Calu3 (cell line): ENCODE results near the gene SERPINA4. TPM values are rescaled to one million over a fixed set of nuclear protein-coding genes. Genes with fewer than 3 reads are reported as not detected.

Experiments
- BruUV-seq: library from RNA; stranded (reverse); fragments of 400-500 nt; replicated peaks from 2 replicates; lab custom pipeline; 2021; lab: Mats Ljungman, UMichigan
- CTCF ChIA-PET: fragments of 300-600 bp; sonication (Branson Sonifier 250); formaldehyde crosslinking; loops from one replicate; lab custom pipeline; 2022; ENCODE audit warnings: antibody characterized with exemption; lab: Charles Lee
- DNase-seq: peaks from one replicate; pipeline ENCODE4 v3.0.0; 2022
- H3K27ac Mint-ChIP-seq: one replicate; pipeline ENCODE4 v1.8.0; 2022; ENCODE audit warnings: mixed read lengths; ENCODE audit not compliant: unreplicated experiment
- H3K27me3 Mint-ChIP-seq: one replicate; pipeline ENCODE4 v1.8.0; 2022; ENCODE audit warnings: mixed read lengths; ENCODE audit not compliant: unreplicated experiment
- H3K36me3 Mint-ChIP-seq: one replicate; pipeline ENCODE4 v1.8.0; 2022; ENCODE audit warnings: mild to moderate bottlenecking, moderate library complexity, mixed read lengths; ENCODE audit not compliant: insufficient read depth, unreplicated experiment
- H3K4me1 Mint-ChIP-seq: one replicate; pipeline ENCODE4 v1.8.0; 2022; ENCODE audit warnings: mild to moderate bottlenecking, low read depth, mixed read lengths; ENCODE audit not compliant: unreplicated experiment
- H3K4me3 Mint-ChIP-seq: one replicate; pipeline ENCODE4 v1.8.0; 2022; ENCODE audit warnings: mild to moderate bottlenecking, low read depth, moderate library complexity, mixed read lengths; ENCODE audit not compliant: unreplicated experiment
- H3K9me3 Mint-ChIP-seq: one replicate; pipeline ENCODE4 v1.8.0; 2022; ENCODE audit warnings: low read depth, mixed read lengths; ENCODE audit not compliant: unreplicated experiment
- intact Hi-C: fragments of 100-400 bp; cut with micrococcal nuclease; formaldehyde crosslinking; loops from one replicate; pipeline ENCODE4 v1.10.0; 2022; ENCODE audit not compliant: unreplicated experiment
- total RNA-seq: library from RNA; stranded (reverse); gene quantifications from 2 replicates; pipeline ENCODE4 v1.2.3, GENCODE V29; 2022
- TF ChIP-seq, protein P1 (sequence below): fragments of 200-600 bp; IDR thresholded peaks from one replicate; pipeline ENCODE4 v1.8.0; 2022; ENCODE audit warnings: antibody characterized with exemption; ENCODE audit not compliant: unreplicated experiment

SERPINA4 gene
- total RNA-seq, 1 experiment from 2014 or later = 9.8 TPM

- H3K4me3 Mint-ChIP-seq = no peak overlapping the region
- peaks cover 23% of the 10 kb centered on the region for H3K4me1 Mint-ChIP-seq
- peaks cover 13% of the 10 kb centered on the region for H3K36me3 Mint-ChIP-seq
- no TSS peak for BruUV-seq
- intact Hi-C loops = no loop called here
- no peak for DNase-seq
- CTCF ChIA-PET = no interaction called here
- H3K9me3 Mint-ChIP-seq = peaks cover under 1% of the 10 kb centered on the region
- no peaks in the 10 kb centered on the region for H3K27me3 Mint-ChIP-seq
- TF ChIP-seq, protein P1, sequence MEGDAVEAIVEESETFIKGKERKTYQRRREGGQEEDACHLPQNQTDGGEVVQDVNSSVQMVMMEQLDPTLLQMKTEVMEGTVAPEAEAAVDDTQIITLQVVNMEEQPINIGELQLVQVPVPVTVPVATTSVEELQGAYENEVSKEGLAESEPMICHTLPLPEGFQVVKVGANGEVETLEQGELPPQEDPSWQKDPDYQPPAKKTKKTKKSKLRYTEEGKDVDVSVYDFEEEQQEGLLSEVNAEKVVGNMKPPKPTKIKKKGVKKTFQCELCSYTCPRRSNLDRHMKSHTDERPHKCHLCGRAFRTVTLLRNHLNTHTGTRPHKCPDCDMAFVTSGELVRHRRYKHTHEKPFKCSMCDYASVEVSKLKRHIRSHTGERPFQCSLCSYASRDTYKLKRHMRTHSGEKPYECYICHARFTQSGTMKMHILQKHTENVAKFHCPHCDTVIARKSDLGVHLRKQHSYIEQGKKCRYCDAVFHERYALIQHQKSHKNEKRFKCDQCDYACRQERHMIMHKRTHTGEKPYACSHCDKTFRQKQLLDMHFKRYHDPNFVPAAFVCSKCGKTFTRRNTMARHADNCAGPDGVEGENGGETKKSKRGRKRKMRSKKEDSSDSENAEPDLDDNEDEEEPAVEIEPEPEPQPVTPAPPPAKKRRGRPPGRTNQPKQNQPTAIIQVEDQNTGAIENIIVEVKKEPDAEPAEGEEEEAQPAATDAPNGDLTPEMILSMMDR = no peak
- H3K27ac Mint-ChIP-seq = no peak overlapping the region
These were observed 22.3 kb downstream of the SERPINA4 start for GRCh38 chr14:94583557-94583956.

DNA sequence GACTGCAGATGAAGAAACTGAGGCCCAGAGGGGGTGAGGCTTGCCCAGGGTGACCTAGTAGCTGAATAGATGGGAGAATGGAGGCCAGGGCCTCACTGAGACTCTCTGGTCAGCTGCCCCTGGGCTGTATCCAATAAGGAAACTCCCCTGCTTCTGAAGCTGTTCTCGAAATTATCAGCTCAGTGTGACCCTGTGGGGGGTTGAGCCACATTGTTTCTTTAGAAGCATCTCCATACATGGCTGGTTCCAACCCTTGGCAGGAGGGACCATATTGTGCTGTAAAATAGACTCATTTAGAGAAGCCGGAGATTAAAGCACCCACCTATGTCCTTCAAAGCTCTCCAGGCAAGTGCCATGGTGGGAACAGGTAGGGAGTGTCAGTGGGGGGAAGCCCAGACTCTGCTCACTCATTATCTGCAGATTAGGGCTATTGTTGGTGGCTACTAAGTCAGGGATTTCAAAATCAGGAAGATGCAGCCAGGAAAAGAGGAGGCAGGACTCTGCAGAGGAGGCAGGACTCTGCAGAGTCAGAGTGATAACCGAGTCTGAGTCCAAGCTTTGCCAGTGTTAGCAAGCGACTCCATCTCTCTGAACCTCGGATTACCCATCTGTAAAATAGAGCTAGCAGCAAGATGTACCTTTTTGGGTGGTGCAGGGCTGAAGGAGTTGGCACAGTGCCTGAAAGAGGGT lies 23.5 kb downstream of the SERPINA4 start:
- DNase-seq = no peak
- no TSS peak for BruUV-seq
- H3K4me3 Mint-ChIP-seq = no peak overlapping the region
- no peaks in the 10 kb centered on the region for H3K9me3 Mint-ChIP-seq
- CTCF ChIA-PET = no interaction called here
- intact Hi-C loops = no loop called here
- H3K27ac Mint-ChIP-seq = peak overlapping the region; percentile 42
- H3K36me3 Mint-ChIP-seq = peaks cover 13% of the 10 kb centered on the region
- H3K4me1 Mint-ChIP-seq = peaks cover 23% of the 10 kb centered on the region
- no peaks in the 10 kb centered on the region for H3K27me3 Mint-ChIP-seq
- TF ChIP-seq, protein P1 = no peak

GRCh38 chr14:94586635-94587034 lies 25.4 kb downstream of the SERPINA4 start:
- Mint-ChIP-seq H3K36me3 (peaks cover 11% of the 10 kb centered on the region), H3K27ac (no peak overlapping the region), H3K9me3 (no peaks in the 10 kb centered on the region), H3K4me3 (no peak overlapping the region), H3K27me3 (no peaks in the 10 kb centered on the region), H3K4me1 (peaks cover 17% of the 10 kb centered on the region)
- TF ChIP-seq, protein P1 = no peak
- intact Hi-C loops = no loop called here
- no peak for DNase-seq
- CTCF ChIA-PET = no interaction called here
- no TSS peak for BruUV-seq

DNA sequence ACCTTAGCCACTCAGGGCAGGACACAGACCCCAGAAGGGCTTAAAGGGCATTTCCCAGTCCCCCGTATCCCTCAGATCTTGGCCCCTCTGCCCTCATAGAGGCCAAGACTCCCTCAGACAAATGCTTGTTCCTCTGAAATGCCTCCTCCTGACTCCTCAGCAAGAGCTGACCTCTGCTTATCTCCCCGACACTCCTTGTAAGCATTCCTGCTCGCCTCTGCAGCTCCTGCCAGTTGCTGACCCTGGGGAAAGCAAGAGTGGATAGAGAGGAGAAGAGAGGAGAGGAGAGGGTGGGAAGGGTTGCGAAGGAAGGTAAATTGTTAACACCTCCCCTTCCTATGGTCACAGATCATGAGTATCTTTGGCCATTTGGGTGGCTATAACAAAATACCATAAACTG lies 27.1 kb downstream of the SERPINA4 start:
- Mint-ChIP-seq H3K27ac (no peak overlapping the region), H3K9me3 (no peaks in the 10 kb centered on the region), H3K4me1 (peaks cover under 1% of the 10 kb centered on the region), H3K27me3 (no peaks in the 10 kb centered on the region), H3K4me3 (no peak overlapping the region), H3K36me3 (peaks cover 19% of the 10 kb centered on the region)
- TF ChIP-seq, protein P1 = no peak
- no peak for DNase-seq
- intact Hi-C loops = no loop called here
- BruUV-seq = no TSS peak
- CTCF ChIA-PET = no interaction called here
